Adipocyte (in vitro differentiated cells): ENCODE results near the gene ACAT2.

Experiments
- DNase-seq: peaks from one replicate; pipeline ENCODE4 v3.0.0-alpha.2; 2015; ENCODE audit warnings: low read depth
- H3K27me3 ChIP-seq: replicated peaks from 2 replicates; pipeline ENCODE4 v1.7.0; 2013; ENCODE audit warnings: mild to moderate bottlenecking, low read length, moderate library complexity; ENCODE audit not compliant: control insufficient read depth, insufficient read depth
- H3K36me3 ChIP-seq: 2 replicates; pipeline ENCODE4 v1.7.0; 2013; ENCODE audit warnings: low read length, mild to moderate bottlenecking, moderate library complexity; ENCODE audit not compliant: control insufficient read depth, insufficient read depth, severe bottlenecking
- H3K4me1 ChIP-seq: 2 replicates; pipeline ENCODE4 v1.7.0; 2013; ENCODE audit warnings: mild to moderate bottlenecking, low read length, moderate library complexity; ENCODE audit not compliant: control insufficient read depth, insufficient read depth
- H3K4me3 ChIP-seq: 2 replicates; pipeline ENCODE4 v1.7.0; 2013; ENCODE audit warnings: mild to moderate bottlenecking, low read length, moderate library complexity
- H3K9ac ChIP-seq: 2 replicates; pipeline ENCODE4 v1.7.0; 2013; ENCODE audit warnings: mild to moderate bottlenecking, low read length, moderate library complexity
- H3K9me3 ChIP-seq: 2 replicates; pipeline ENCODE4 v1.7.0; 2013; ENCODE audit warnings: mild to moderate bottlenecking, low read length, moderate library complexity; ENCODE audit not compliant: control insufficient read depth

ACAT2 gene

GRCh38 chr6:159754959-159755914 lies 6.6 kb upstream of the ACAT2 start:
- peak overlapping the region; percentile 44 for H3K9ac ChIP-seq
- peaks cover 50% of the 10 kb centered on the region for H3K4me1 ChIP-seq
- H3K36me3 ChIP-seq = peaks cover 80% of the 10 kb centered on the region
- DNase-seq = no peak
- no peaks in the 10 kb centered on the region for H3K9me3 ChIP-seq
- no peaks in the 10 kb centered on the region for H3K27me3 ChIP-seq
- H3K4me3 ChIP-seq = peak overlapping the region; percentile 5

GRCh38 chr6:159756508-159756907 lies 5.3 kb upstream of the ACAT2 start:
- Histone ChIP-seq H3K36me3 (peaks cover 67% of the 10 kb centered on the region), H3K9ac (no peak overlapping the region), H3K27me3 (no peaks in the 10 kb centered on the region), H3K9me3 (no peaks in the 10 kb centered on the region), H3K4me3 (no peak overlapping the region), H3K4me1 (peaks cover 58% of the 10 kb centered on the region)
- no peak for DNase-seq

GRCh38 chr6:159758031-159759001 lies 3.5 kb upstream of the ACAT2 start:
- DNase-seq = peak; percentile 8
- H3K27me3 ChIP-seq = no peaks in the 10 kb centered on the region
- no peak overlapping the region for H3K4me3 ChIP-seq
- H3K9me3 ChIP-seq = no peaks in the 10 kb centered on the region
- H3K4me1 ChIP-seq = peaks cover 55% of the 10 kb centered on the region
- peaks cover 59% of the 10 kb centered on the region for H3K36me3 ChIP-seq
- no peak overlapping the region for H3K9ac ChIP-seq

- DNase-seq = no peak
- peaks cover 42% of the 10 kb centered on the region for H3K4me1 ChIP-seq
- H3K36me3 ChIP-seq = peaks cover 56% of the 10 kb centered on the region
- H3K9ac ChIP-seq = no peak overlapping the region
- H3K9me3 ChIP-seq = no peaks in the 10 kb centered on the region
- H3K27me3 ChIP-seq = no peaks in the 10 kb centered on the region
- no peak overlapping the region for H3K4me3 ChIP-seq
These were observed 2.2 kb upstream of the ACAT2 start for GRCh38 chr6:159759645-159760044.

GRCh38 chr6:159760602-159761057 lies 1.2 kb upstream of the ACAT2 start:
- peak; percentile 56 for DNase-seq
- Histone ChIP-seq H3K4me3 (peak overlapping the region; percentile 90), H3K36me3 (peaks cover 57% of the 10 kb centered on the region), H3K9me3 (no peaks in the 10 kb centered on the region), H3K4me1 (peaks cover 33% of the 10 kb centered on the region), H3K27me3 (no peaks in the 10 kb centered on the region), H3K9ac (peak overlapping the region; percentile 95)

- no peak for DNase-seq
- H3K4me3 ChIP-seq = peak overlapping the region; percentile 90
- H3K9ac ChIP-seq = peak overlapping the region; percentile 95
- H3K9me3 ChIP-seq = no peaks in the 10 kb centered on the region
- H3K36me3 ChIP-seq = peaks cover 57% of the 10 kb centered on the region
- peaks cover 33% of the 10 kb centered on the region for H3K4me1 ChIP-seq
- H3K27me3 ChIP-seq = no peaks in the 10 kb centered on the region
These were observed 544 bp upstream of the ACAT2 start for GRCh38 chr6:159761129-159761872.

GRCh38 chr6:159762681-159763293 lies 942 bp downstream of the ACAT2 start:
- Histone ChIP-seq H3K9ac (peak overlapping the region; percentile 94), H3K36me3 (peaks cover 57% of the 10 kb centered on the region), H3K27me3 (no peaks in the 10 kb centered on the region), H3K4me3 (peak overlapping the region; percentile 90), H3K4me1 (peaks cover 33% of the 10 kb centered on the region), H3K9me3 (no peaks in the 10 kb centered on the region)
- DNase-seq = no peak

GRCh38 chr6:159766906-159767305 lies 5.1 kb downstream of the ACAT2 start:
- H3K27me3 ChIP-seq = no peaks in the 10 kb centered on the region
- H3K36me3 ChIP-seq = peaks cover 87% of the 10 kb centered on the region
- DNase-seq = peak; percentile 7
- H3K4me1 ChIP-seq = peaks cover 10% of the 10 kb centered on the region
- H3K4me3 ChIP-seq = no peak overlapping the region
- no peaks in the 10 kb centered on the region for H3K9me3 ChIP-seq
- H3K9ac ChIP-seq = no peak overlapping the region

- Histone ChIP-seq H3K9me3 (no peaks in the 10 kb centered on the region), H3K9ac (no peak overlapping the region), H3K36me3 (peaks cover 98% of the 10 kb centered on the region), H3K27me3 (no peaks in the 10 kb centered on the region), H3K4me1 (no peaks in the 10 kb centered on the region), H3K4me3 (no peak overlapping the region)
- DNase-seq = no peak
These were observed 7.6 kb downstream of the ACAT2 start for GRCh38 chr6:159769470-159769869.

GRCh38 chr6:159772196-159772595 lies 10.4 kb downstream of the ACAT2 start:
- H3K4me3 ChIP-seq = no peak overlapping the region
- no peaks in the 10 kb centered on the region for H3K4me1 ChIP-seq
- no peak for DNase-seq
- no peak overlapping the region for H3K9ac ChIP-seq
- H3K36me3 ChIP-seq = peaks cover 99% of the 10 kb centered on the region
- H3K9me3 ChIP-seq = no peaks in the 10 kb centered on the region
- H3K27me3 ChIP-seq = no peaks in the 10 kb centered on the region
